Parathyroid adenoma (tissue), 2 donors: ENCODE measurements around the gene SALL4.

Experiments
- H2AFZ ChIP-seq: fragments of 300-600 bp; sonication (generic); one replicate; pipeline ENCODE4 v1.7.0; 2017; ENCODE audit warnings: antibody characterized with exemption, mild to moderate bottlenecking
- H3K27ac ChIP-seq: fragments of 300-600 bp; sonication (generic); one replicate; pipeline ENCODE4 v1.7.0; 2017
- H3K27me3 ChIP-seq: fragments of 300-600 bp; sonication (generic); one replicate; pipeline ENCODE4 v1.7.0; 2017; ENCODE audit warnings: low read length; ENCODE audit not compliant: control insufficient read depth, insufficient read depth
- H3K36me3 ChIP-seq: fragments of 300-600 bp; sonication (generic); one replicate; pipeline ENCODE4 v1.7.0; 2017; ENCODE audit warnings: low read length; ENCODE audit not compliant: control insufficient read depth, insufficient read depth
- H3K4me1 ChIP-seq: fragments of 300-600 bp; sonication (generic); one replicate; pipeline ENCODE4 v1.7.0; 2017; ENCODE audit warnings: control low read depth
- H3K4me2 ChIP-seq: fragments of 300-600 bp; sonication (generic); one replicate; pipeline ENCODE4 v1.7.0; 2017; ENCODE audit warnings: low read length
- H3K4me3 ChIP-seq: fragments of 300-600 bp; sonication (generic); one replicate; pipeline ENCODE4 v1.7.0; 2017; ENCODE audit warnings: low read depth, low read length
- H3K79me2 ChIP-seq: fragments of 300-600 bp; sonication (generic); one replicate; pipeline ENCODE4 v1.7.0; 2017; ENCODE audit warnings: control low read depth
- H3K9ac ChIP-seq: fragments of 300-600 bp; sonication (generic); one replicate; pipeline ENCODE4 v1.7.0; 2017; ENCODE audit warnings: mild to moderate bottlenecking
- H3K9me3 ChIP-seq: fragments of 300-600 bp; sonication (generic); one replicate; pipeline ENCODE4 v1.7.0; 2017; ENCODE audit warnings: low read length; ENCODE audit not compliant: control insufficient read depth
- CTCF ChIP-seq: fragments of 300-600 bp; sonication (generic); IDR thresholded peaks from one replicate; pipeline ENCODE4 v1.7.0; 2017; ENCODE audit warnings: antibody characterized with exemption, mild to moderate bottlenecking
- donor health status: primary hyperparathyroidism.

Gene SALL4

GRCh38 chr20:51833326-51833725 lies 31.0 kb upstream of the SALL4 start:
- no peak overlapping the region for H3K4me2 ChIP-seq
- no peaks in the 10 kb centered on the region for H3K27me3 ChIP-seq
- no peak for TF ChIP-seq CTCF
- H3K9ac ChIP-seq, result no peak overlapping the region
- no peak overlapping the region for H3K27ac ChIP-seq
- H3K36me3 ChIP-seq, result no peaks in the 10 kb centered on the region
- H3K79me2 ChIP-seq, result no peaks in the 10 kb centered on the region
- H3K4me3 ChIP-seq, result no peak overlapping the region
- no peaks in the 10 kb centered on the region for H3K4me1 ChIP-seq
- H3K9me3 ChIP-seq, result no peaks in the 10 kb centered on the region
- H2AFZ ChIP-seq, result no peak overlapping the region

- H3K4me2 ChIP-seq, result no peak overlapping the region
- no peaks in the 10 kb centered on the region for H3K27me3 ChIP-seq
- no peaks in the 10 kb centered on the region for H3K9me3 ChIP-seq
- H3K4me3 ChIP-seq, result no peak overlapping the region
- H3K36me3 ChIP-seq, result no peaks in the 10 kb centered on the region
- H3K79me2 ChIP-seq, result no peaks in the 10 kb centered on the region
- no peak for TF ChIP-seq CTCF
- H2AFZ ChIP-seq, result no peak overlapping the region
- H3K4me1 ChIP-seq, result no peaks in the 10 kb centered on the region
- no peak overlapping the region for H3K9ac ChIP-seq
- no peak overlapping the region for H3K27ac ChIP-seq
These were observed 30.0 kb upstream of the SALL4 start for GRCh38 chr20:51832276-51832675.

GRCh38 chr20:51831866-51832265 lies 29.5 kb upstream of the SALL4 start:
- Histone ChIP-seq H3K9me3 (no peaks in the 10 kb centered on the region), H3K36me3 (no peaks in the 10 kb centered on the region), H3K9ac (no peak overlapping the region), H3K79me2 (no peaks in the 10 kb centered on the region), H3K27me3 (no peaks in the 10 kb centered on the region), H3K4me3 (no peak overlapping the region), H3K4me2 (no peak overlapping the region), H3K4me1 (no peaks in the 10 kb centered on the region), H3K27ac (no peak overlapping the region), H2AFZ (no peak overlapping the region)
- TF ChIP-seq CTCF, result no peak

- no peak for TF ChIP-seq CTCF
- no peaks in the 10 kb centered on the region for H3K27me3 ChIP-seq
- no peak overlapping the region for H2AFZ ChIP-seq
- H3K27ac ChIP-seq, result no peak overlapping the region
- H3K4me1 ChIP-seq, result no peaks in the 10 kb centered on the region
- H3K4me2 ChIP-seq, result no peak overlapping the region
- no peaks in the 10 kb centered on the region for H3K79me2 ChIP-seq
- H3K36me3 ChIP-seq, result no peaks in the 10 kb centered on the region
- no peak overlapping the region for H3K9ac ChIP-seq
- no peaks in the 10 kb centered on the region for H3K9me3 ChIP-seq
- H3K4me3 ChIP-seq, result no peak overlapping the region
These were observed 28.2 kb upstream of the SALL4 start for GRCh38 chr20:51830538-51830937.

GRCh38 chr20:51828762-51829161 lies 26.4 kb upstream of the SALL4 start:
- H3K4me2 ChIP-seq, result no peak overlapping the region
- H3K4me3 ChIP-seq, result no peak overlapping the region
- no peak for TF ChIP-seq CTCF
- no peak overlapping the region for H3K9ac ChIP-seq
- H3K27ac ChIP-seq, result no peak overlapping the region
- H3K4me1 ChIP-seq, result no peaks in the 10 kb centered on the region
- no peaks in the 10 kb centered on the region for H3K9me3 ChIP-seq
- no peak overlapping the region for H2AFZ ChIP-seq
- H3K36me3 ChIP-seq, result no peaks in the 10 kb centered on the region
- H3K79me2 ChIP-seq, result no peaks in the 10 kb centered on the region
- H3K27me3 ChIP-seq, result no peaks in the 10 kb centered on the region
